ENCODE results near the gene HOMEZ.

DNA sequence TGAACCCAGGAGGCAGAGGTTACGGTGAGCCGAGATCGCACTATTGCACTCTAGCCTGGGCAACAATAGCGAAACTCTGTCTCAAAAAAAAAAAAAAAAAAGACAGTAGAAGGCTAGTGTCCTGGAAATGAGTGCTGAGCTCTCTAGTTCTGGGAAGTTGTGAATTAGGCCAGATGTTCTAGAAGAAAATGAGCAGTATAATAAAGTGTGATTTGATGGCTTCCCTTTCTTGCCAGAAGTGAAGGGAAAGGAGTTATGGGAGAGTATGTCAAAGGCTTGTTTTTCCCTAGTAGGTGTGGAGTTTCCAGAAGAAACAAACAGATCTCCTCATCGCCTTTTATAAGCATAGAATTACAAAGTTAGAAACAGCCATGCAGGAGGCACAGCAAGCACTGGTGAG, 27.7 kb downstream of the HOMEZ start:
- no peak for TF ChIP-seq POLR2AphosphoS5 (IDR thresholded peaks at IDR 0.05; ENCODE audit: low read depth, low read length)
- TF ChIP-seq POLR2A (IDR thresholded peaks at IDR 0.05; ENCODE audit: low read depth, low read length), result no peak
- no peak for TF ChIP-seq SPI1 (IDR thresholded peaks at IDR 0.05; ENCODE audit: low read depth, low read length)

All from GM12891 (cell line).